Kidney (tissue), 14 donors: Measurements from ENCODE around the gene TBC1D5. TPM values are rescaled to one million over a fixed set of nuclear protein-coding genes. Genes with fewer than 3 reads are reported as not detected.

Source experiments
- DNase-seq, 5 donors: peaks; one replicate each; pipeline ENCODE4 v3.0.0-alpha.2; 2013 to 2020
- FAIRE-seq: peaks from 2 replicates; lab custom pipeline; 2012; peaks lifted over from hg19 to GRCh38; lab: Jason Lieb, UNC
- H3K27ac ChIP-seq, 2 donors: one replicate each; pipeline ENCODE4 v1.7.0; 2013; ENCODE audit warnings: low read depth in 2 of 2, low read length in 2 of 2, inconsistent platforms in 1 of 2
- H3K27me3 ChIP-seq: one replicate; pipeline ENCODE4 v1.7.1; 2013; ENCODE audit warnings: low read length, inconsistent platforms; ENCODE audit not compliant: control insufficient read depth, insufficient read depth
- H3K36me3 ChIP-seq, 3 donors: one replicate each; pipeline versions ENCODE4 v1.7.0 to v1.7.1; 2013; ENCODE audit warnings: low read length in 3 of 3, control low read depth in 1 of 3, inconsistent platforms in 1 of 3; ENCODE audit not compliant: insufficient read depth in 3 of 3, control insufficient read depth in 2 of 3
- H3K4me1 ChIP-seq, 3 donors: one replicate each; pipeline versions ENCODE4 v1.7.0 to v1.7.1; 2013; ENCODE audit warnings: low read length in 3 of 3, inconsistent platforms in 1 of 3, low read depth in 1 of 3; ENCODE audit not compliant: control insufficient read depth in 2 of 3, insufficient read depth in 2 of 3
- H3K4me3 ChIP-seq, 3 donors: one replicate each; pipeline versions ENCODE4 v1.7.0 to v1.8.1; 2013; ENCODE audit warnings: low read length in 3 of 3, control low read depth in 1 of 3, inconsistent platforms in 1 of 3
- H3K9ac ChIP-seq, 3 donors: one replicate each; pipeline versions ENCODE4 v1.7.0 to v1.7.1; 2013; ENCODE audit warnings: low read length in 3 of 3, control low read depth in 1 of 3, inconsistent platforms in 1 of 3
- H3K9me3 ChIP-seq, 3 donors: one replicate each; pipeline versions ENCODE4 v1.7.0 to v1.7.1; 2013; ENCODE audit warnings: low read length in 3 of 3, control low read depth in 1 of 3, inconsistent platforms in 1 of 3; ENCODE audit not compliant: control insufficient read depth in 2 of 3, insufficient read depth in 1 of 3
- intact Hi-C: fragments of 100-400 bp; cut with DNase I; formaldehyde crosslinking; loops from one replicate; pipeline ENCODE4 v1.11.1; 2022
- polyA plus RNA-seq: library from polyadenylated mRNA; stranded (reverse); fragments of 350-450 nt; fragmentation: Illumina TruSeq; extraction: RNeasy Lipid Tissue Mini Kit (QIAGEN cat#74804); gene quantifications from one replicate; pipeline ENCODE4 v1.2.3, GENCODE V29; 2014; ENCODE audit warnings: low read depth, low replicate concordance; ENCODE audit not compliant: insufficient read depth
- total RNA-seq: library from RNA; stranded (reverse); fragmentation: NEBNext Ultra II Directional; extraction: Animal tissue kit (Norgen Biotek cat#: 25700); gene quantifications from one replicate; pipeline ENCODE4 v1.2.1, GENCODE V29; 2021
- TF ChIP-seq, protein P1 (sequence below): IDR thresholded peaks from 3 replicates; pipeline ENCODE4 v1.5.1; 2012; ENCODE audit warnings: mild to moderate bottlenecking, moderate library complexity, borderline replicate concordance; ENCODE audit not compliant: insufficient read depth; ENCODE audit errors: extremely low read depth
- donor health status: control.
- donor health status: control.
- donor health status: control.
- donor health status: control.
- donor health status: control.
- donor health status: DM: yes; HTN: yes; CAD: no.
- donor health status: Normal renal cell carcinoma (clear cell type).

TBC1D5 gene
- total and polyA plus RNA-seq, 2 donors from 2014 or later: 9.7 to 77.7 TPM

DNA sequence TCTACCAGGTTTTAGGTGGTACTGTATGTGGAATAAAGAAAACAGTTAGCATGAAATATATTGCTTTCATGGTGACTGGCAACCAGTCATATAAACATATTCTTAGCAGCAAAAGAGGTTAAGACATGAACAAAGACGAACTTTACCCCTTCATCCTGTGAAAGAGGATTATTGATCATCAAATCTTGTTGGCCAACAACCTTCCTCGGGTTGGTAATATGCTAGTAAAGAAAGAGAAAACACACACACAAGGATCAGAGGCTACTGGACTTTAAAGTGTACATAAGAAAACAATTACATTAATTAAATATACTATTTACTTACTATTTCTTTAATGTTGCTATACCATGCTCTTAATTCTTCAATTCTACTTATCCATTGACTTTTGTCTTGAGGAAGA is 337.9 kb downstream of the TBC1D5 start:
- H3K27ac ChIP-seq: no peak overlapping the region
- no peaks in the 10 kb centered on the region for H3K9me3 ChIP-seq
- peaks cover 0 to 6% (median 5%) of the 10 kb centered on the region in 3 donors for H3K36me3 ChIP-seq
- no peak overlapping the region for H3K4me3 ChIP-seq
- TF ChIP-seq, protein P1, sequence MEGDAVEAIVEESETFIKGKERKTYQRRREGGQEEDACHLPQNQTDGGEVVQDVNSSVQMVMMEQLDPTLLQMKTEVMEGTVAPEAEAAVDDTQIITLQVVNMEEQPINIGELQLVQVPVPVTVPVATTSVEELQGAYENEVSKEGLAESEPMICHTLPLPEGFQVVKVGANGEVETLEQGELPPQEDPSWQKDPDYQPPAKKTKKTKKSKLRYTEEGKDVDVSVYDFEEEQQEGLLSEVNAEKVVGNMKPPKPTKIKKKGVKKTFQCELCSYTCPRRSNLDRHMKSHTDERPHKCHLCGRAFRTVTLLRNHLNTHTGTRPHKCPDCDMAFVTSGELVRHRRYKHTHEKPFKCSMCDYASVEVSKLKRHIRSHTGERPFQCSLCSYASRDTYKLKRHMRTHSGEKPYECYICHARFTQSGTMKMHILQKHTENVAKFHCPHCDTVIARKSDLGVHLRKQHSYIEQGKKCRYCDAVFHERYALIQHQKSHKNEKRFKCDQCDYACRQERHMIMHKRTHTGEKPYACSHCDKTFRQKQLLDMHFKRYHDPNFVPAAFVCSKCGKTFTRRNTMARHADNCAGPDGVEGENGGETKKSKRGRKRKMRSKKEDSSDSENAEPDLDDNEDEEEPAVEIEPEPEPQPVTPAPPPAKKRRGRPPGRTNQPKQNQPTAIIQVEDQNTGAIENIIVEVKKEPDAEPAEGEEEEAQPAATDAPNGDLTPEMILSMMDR: no peak
- H3K9ac ChIP-seq: no peak overlapping the region
- peaks cover 0 to 5% (median 0%) of the 10 kb centered on the region in 3 donors for H3K4me1 ChIP-seq
- no peaks in the 10 kb centered on the region for H3K27me3 ChIP-seq
- DNase-seq (no peak), FAIRE-seq (no peak)
- intact Hi-C loops: no loop called here

DNA sequence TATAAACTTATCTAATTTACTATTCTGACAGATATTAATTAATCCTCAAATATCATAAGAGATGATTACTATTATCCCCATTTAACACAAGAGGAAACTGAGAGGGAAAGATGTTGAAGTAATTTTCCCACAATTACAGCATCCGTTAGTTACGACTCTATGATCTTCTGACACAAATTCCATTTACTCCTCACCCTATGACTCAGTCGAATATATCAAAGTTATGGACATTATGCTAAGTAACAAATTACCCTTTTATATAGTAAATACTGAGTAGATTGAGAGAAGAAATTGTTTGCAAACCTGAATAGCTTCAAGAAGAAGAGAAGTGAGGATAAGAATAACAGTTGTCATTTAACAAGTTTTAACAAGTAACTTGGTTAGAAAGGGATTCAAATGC is 340.0 kb downstream of the TBC1D5 start:
- intact Hi-C loops: no loop called here
- DNase-seq (no peak), FAIRE-seq (no peak)
- Histone ChIP-seq H3K27me3 (no peaks in the 10 kb centered on the region), H3K27ac (no peak overlapping the region), H3K36me3 (peaks cover 0 to 6% (median 5%) of the 10 kb centered on the region in 3 donors), H3K4me1 (peaks cover 0 to 5% (median 0%) of the 10 kb centered on the region in 3 donors), H3K9ac (no peak overlapping the region), H3K4me3 (no peak overlapping the region), H3K9me3 (no peaks in the 10 kb centered on the region)
- TF ChIP-seq, protein P1: no peak

DNA sequence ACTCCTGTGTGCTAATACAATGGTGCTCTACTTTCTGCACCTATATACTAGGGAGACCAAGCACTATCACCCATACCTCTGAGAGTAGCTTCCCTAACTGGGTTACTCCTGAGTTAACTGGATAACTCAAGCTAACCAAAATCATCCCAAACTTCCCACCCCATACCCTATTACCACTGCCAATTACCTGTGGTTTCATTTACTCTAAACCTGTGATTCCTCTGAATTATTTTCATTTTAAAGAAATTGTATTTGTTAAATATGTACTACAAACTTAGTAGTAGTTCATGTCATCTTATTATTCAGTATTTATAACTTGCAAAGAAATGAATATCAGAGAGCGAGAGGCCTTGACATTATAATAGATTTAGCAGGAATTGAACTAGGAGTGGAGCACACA is 340.5 kb downstream of the TBC1D5 start:
- H3K27ac ChIP-seq: no peak overlapping the region
- peak overlapping the region in 1 of 3 donors; percentile 100 for H3K9ac ChIP-seq
- peaks cover 0 to 6% (median 5%) of the 10 kb centered on the region in 3 donors for H3K36me3 ChIP-seq
- H3K4me1 ChIP-seq: peaks cover 0 to 5% (median 0%) of the 10 kb centered on the region in 3 donors
- H3K27me3 ChIP-seq: no peaks in the 10 kb centered on the region
- no peaks in the 10 kb centered on the region for H3K9me3 ChIP-seq
- FAIRE-seq (no peak), DNase-seq (no peak)
- no peak overlapping the region for H3K4me3 ChIP-seq
- intact Hi-C loops: no loop called here
- TF ChIP-seq, protein P1: no peak

DNA sequence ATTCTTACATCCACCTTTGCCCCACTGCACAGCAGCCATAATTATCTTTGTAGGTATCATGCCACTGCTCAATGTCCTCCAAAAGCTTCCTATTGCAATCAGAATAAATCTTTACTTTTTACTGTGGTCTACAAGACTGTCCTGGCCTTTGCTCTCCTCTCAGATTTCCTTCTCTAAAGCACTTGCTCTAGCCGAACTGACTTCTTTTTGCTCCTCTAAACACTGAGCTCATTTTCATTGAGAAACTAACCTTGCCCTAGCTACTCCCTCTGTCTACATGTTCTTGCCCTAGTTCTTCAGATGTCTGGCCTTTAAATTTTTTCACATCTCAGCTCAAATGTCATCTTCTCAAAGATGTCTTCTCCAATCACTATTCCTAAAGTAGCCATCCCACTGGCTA is 342.8 kb downstream of the TBC1D5 start:
- Histone ChIP-seq H3K4me1 (peaks cover 0 to 5% (median 0%) of the 10 kb centered on the region in 3 donors), H3K9me3 (no peaks in the 10 kb centered on the region), H3K36me3 (peaks cover 0 to 6% (median 5%) of the 10 kb centered on the region in 3 donors), H3K27ac (no peak overlapping the region), H3K4me3 (no peak overlapping the region), H3K27me3 (no peaks in the 10 kb centered on the region), H3K9ac (no peak overlapping the region)
- DNase-seq: peak in 1 of 5 donors; percentile 25
- intact Hi-C loops: no loop called here
- FAIRE-seq: no peak
- TF ChIP-seq, protein P1: no peak
